GM10266 (cell line): ENCODE results near the gene COG7.
"Not testable (repeated sequence)": the region's sequence is repeated elsewhere in the genome, so short reads cannot be mapped to it uniquely, and the experiment has no call there.

Source experiments
- DNase-seq: peaks from one replicate; pipeline ENCODE4 v3.0.0; 2012; ENCODE audit errors: extremely low spot score
- CTCF ChIP-seq: IDR thresholded peaks from 2 replicates; pipeline ENCODE4 v1.5.1; 2012; ENCODE audit warnings: mild to moderate bottlenecking, low read depth; ENCODE audit not compliant: control insufficient read depth, insufficient read depth; ENCODE audit errors: missing control alignments

The COG7 gene

GRCh38 chr16:23469814-23470213 lies 16.8 kb upstream of the COG7 start:
- no peak for TF ChIP-seq CTCF
- no peak for DNase-seq

- TF ChIP-seq CTCF = no peak
- DNase-seq = no peak
Measured at GRCh38 chr16:23466162-23466885, 13.3 kb upstream of the COG7 start.

GRCh38 chr16:23465179-23465578 lies 12.2 kb upstream of the COG7 start:
- DNase-seq = no peak
- TF ChIP-seq CTCF = no peak

GRCh38 chr16:23464196-23464595 lies 11.2 kb upstream of the COG7 start:
- no peak for TF ChIP-seq CTCF
- no peak for DNase-seq

GRCh38 chr16:23462994-23463393 lies 10.0 kb upstream of the COG7 start:
- not testable (repeated sequence) for DNase-seq

- no peak for DNase-seq
- TF ChIP-seq CTCF = no peak
Measured at GRCh38 chr16:23453338-23454052, 506 bp upstream of the COG7 start.

GRCh38 chr16:23452221-23452571 lies 793 bp downstream of the COG7 start:
- TF ChIP-seq CTCF = no peak
- DNase-seq = no peak
